ENCODE data around the gene UCHL3. TPM values are rescaled to one million over a fixed set of nuclear protein-coding genes. Genes with fewer than 3 reads are reported as not detected.

Gene UCHL3
- total RNA-seq, 1 donor from 2014 or later, result 39.6 TPM

DNA sequence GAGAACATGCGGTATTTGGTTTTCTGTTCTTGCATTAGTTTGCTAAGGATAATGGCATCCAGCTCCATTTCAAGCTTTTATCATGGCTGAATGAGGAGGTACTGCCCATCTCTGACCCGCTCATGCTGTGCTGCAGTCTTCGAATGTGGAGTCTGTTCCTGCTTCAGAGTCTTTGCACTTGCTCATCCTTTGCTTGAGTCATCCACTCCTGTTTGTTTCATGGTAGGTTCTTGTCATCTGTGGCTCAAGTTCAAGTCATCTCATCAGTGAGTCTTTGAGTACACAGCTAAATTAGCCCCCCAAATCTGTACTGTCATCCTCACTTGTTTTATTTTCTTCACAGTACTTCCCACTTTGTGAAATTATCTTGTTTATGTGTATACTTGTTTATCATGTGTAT is 5.4 kb downstream of the UCHL3 start:
- H3K27ac Mint-ChIP-seq, result no peak overlapping the region
- DNase-seq (ENCODE audit: low spot score, unreplicated experiment), result no peak
- no peak overlapping the region for H3K4me3 Mint-ChIP-seq (ENCODE audit: low read depth)
- TF ChIP-seq, protein P1, sequence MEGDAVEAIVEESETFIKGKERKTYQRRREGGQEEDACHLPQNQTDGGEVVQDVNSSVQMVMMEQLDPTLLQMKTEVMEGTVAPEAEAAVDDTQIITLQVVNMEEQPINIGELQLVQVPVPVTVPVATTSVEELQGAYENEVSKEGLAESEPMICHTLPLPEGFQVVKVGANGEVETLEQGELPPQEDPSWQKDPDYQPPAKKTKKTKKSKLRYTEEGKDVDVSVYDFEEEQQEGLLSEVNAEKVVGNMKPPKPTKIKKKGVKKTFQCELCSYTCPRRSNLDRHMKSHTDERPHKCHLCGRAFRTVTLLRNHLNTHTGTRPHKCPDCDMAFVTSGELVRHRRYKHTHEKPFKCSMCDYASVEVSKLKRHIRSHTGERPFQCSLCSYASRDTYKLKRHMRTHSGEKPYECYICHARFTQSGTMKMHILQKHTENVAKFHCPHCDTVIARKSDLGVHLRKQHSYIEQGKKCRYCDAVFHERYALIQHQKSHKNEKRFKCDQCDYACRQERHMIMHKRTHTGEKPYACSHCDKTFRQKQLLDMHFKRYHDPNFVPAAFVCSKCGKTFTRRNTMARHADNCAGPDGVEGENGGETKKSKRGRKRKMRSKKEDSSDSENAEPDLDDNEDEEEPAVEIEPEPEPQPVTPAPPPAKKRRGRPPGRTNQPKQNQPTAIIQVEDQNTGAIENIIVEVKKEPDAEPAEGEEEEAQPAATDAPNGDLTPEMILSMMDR (IDR thresholded peaks at IDR 0.05; ENCODE audit: unreplicated experiment), result no peak
- H3K36me3 Mint-ChIP-seq (ENCODE audit: insufficient read depth), result peaks cover 17% of the 10 kb centered on the region
- no peaks in the 10 kb centered on the region for H3K9me3 Mint-ChIP-seq (ENCODE audit: low read depth)
- no peaks in the 10 kb centered on the region for H3K27me3 Mint-ChIP-seq
- H3K4me1 Mint-ChIP-seq (ENCODE audit: low read depth), result peaks cover 10% of the 10 kb centered on the region

DNA sequence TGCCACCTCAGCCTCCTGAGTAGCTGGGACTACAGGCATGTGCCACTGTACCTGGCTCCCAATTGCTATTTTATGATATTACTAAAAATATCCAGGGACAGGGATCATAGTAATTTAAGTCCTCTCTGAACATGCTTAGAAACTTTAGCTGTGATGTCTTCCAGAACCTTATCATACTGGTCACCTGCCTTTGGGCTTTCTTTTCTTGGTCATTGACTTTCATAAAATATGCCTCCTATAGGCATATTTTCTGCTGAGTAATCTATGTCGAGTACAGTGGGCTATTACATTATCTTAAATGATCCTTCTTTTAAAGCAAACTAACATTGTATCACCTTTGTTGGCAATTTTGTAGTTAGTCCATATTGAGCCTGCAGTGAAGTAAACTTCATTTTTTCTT is 6.2 kb downstream of the UCHL3 start:
- Mint-ChIP-seq H3K27ac (no peak overlapping the region), H3K9me3 (ENCODE audit: low read depth) (no peaks in the 10 kb centered on the region), H3K36me3 (ENCODE audit: insufficient read depth) (peaks cover 17% of the 10 kb centered on the region), H3K4me1 (ENCODE audit: low read depth) (peaks cover 4% of the 10 kb centered on the region), H3K4me3 (ENCODE audit: low read depth) (no peak overlapping the region), H3K27me3 (no peaks in the 10 kb centered on the region)
- DNase-seq (ENCODE audit: low spot score, unreplicated experiment), result no peak
- TF ChIP-seq, protein P1 (IDR thresholded peaks at IDR 0.05; ENCODE audit: unreplicated experiment), result no peak

DNA sequence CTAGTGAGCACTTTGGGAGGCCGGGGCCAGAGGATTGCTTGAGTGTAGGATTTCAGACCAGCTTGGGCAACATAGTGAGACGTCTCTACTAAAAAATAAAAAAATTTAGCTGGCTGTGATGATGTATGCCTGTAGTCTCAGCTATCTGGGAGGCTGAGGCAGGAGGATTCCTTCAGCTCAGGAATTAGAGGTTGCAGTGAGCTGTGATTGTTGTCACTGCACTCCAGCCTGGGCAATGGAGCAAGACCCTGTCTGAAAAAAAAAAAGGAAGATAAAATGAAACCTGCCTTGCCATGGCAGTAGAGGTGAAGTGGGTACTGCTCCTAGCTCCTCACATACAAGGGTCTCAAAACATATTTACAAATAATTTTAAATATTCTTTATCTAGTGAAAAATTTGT is 7.4 kb downstream of the UCHL3 start:
- Mint-ChIP-seq H3K36me3 (ENCODE audit: insufficient read depth) (peaks cover 17% of the 10 kb centered on the region), H3K27ac (no peak overlapping the region), H3K4me1 (ENCODE audit: low read depth) (peaks cover 1% of the 10 kb centered on the region), H3K27me3 (no peaks in the 10 kb centered on the region), H3K4me3 (ENCODE audit: low read depth) (no peak overlapping the region), H3K9me3 (ENCODE audit: low read depth) (no peaks in the 10 kb centered on the region)
- no peak for DNase-seq (ENCODE audit: low spot score, unreplicated experiment)
- TF ChIP-seq, protein P1 (IDR thresholded peaks at IDR 0.05; ENCODE audit: unreplicated experiment), result no peak

DNA sequence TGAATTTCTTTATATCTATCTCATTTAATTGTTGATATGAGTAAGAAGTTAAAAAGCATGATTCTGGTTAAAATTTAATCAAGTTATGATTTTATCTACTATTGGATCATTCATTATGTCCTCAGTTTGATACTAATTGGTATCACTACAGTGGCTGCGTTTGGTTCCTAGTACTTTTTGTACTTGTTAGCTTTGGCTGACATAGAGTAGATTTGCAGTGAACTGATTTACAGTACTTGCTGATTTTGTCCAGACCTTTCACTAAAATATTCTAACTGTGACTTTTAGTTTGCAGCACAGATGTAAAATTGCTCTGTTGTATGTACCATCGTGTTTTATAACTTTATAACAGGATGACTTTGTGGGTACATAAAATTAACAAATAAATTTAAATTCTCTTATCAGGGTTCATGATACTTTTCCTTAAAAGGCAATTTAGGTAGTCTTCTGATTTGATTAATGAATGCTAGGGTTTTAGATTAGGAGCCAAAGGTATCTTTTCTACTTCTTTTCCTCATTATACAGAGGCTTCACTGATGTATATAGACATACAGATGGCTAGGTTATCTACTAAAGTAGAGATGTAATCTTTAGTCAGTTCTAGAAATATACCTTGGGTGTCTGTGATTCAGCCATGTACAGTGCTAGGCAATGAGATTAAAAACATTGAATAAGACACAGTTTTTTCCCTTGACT is 8.7 kb downstream of the UCHL3 start:
- H3K9me3 Mint-ChIP-seq (ENCODE audit: low read depth), result no peaks in the 10 kb centered on the region
- TF ChIP-seq, protein P1 (IDR thresholded peaks at IDR 0.05; ENCODE audit: unreplicated experiment), result no peak
- no peak overlapping the region for H3K27ac Mint-ChIP-seq

DNA sequence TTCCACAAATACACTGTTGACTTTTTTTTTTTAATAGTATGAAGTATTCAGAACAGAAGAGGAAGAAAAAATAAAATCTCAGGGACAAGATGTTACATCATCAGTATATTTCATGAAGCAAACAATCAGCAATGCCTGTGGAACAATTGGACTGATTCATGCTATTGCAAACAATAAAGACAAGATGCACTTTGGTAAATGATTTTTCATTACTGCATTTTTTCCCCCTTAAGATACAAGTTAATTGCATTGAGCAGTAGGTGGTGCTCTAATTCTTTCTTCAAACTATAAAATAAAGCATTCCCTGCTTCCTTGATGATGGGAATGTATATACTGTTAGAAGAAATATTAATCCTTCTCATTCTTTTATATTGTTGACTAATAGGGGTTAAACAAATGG is 17.1 kb downstream of the UCHL3 start:
- no peak overlapping the region for H3K27ac Mint-ChIP-seq
- no peaks in the 10 kb centered on the region for H3K9me3 Mint-ChIP-seq (ENCODE audit: low read depth)
- DNase-seq (ENCODE audit: low spot score, unreplicated experiment), result no peak
- TF ChIP-seq, protein P1 (IDR thresholded peaks at IDR 0.05; ENCODE audit: unreplicated experiment), result peak; percentile 37
- H3K4me3 Mint-ChIP-seq (ENCODE audit: low read depth), result no peak overlapping the region
- peaks cover 17% of the 10 kb centered on the region for H3K36me3 Mint-ChIP-seq (ENCODE audit: insufficient read depth)
- H3K27me3 Mint-ChIP-seq, result no peaks in the 10 kb centered on the region
- no peaks in the 10 kb centered on the region for H3K4me1 Mint-ChIP-seq (ENCODE audit: low read depth)

More for the DNA sequence above, 8.7 kb downstream of the UCHL3 start:
- DNase-seq (ENCODE audit: low spot score, unreplicated experiment), result no peak
- Mint-ChIP-seq H3K4me3 (ENCODE audit: low read depth) (no peak overlapping the region), H3K36me3 (ENCODE audit: insufficient read depth) (peaks cover 14% of the 10 kb centered on the region), H3K4me1 (ENCODE audit: low read depth) (no peaks in the 10 kb centered on the region), H3K27me3 (no peaks in the 10 kb centered on the region)

Measured in progenitor cell of endocrine pancreas (in vitro differentiated cells).